Measurements from ENCODE around the gene PAPLN.

The PAPLN gene

GRCh38 chr14:73208390-73208789 is 28.9 kb upstream of the PAPLN start:
- Histone ChIP-seq H4K8ac (ENCODE audit: low read depth, low read length) (no peak overlapping the region), H2BK5ac (ENCODE audit: low read depth, low read length, poor library complexity) (no peak overlapping the region), H3K14ac (ENCODE audit: low read length) (no peak overlapping the region), H3K79me2 (ENCODE audit: control insufficient read depth, insufficient read depth, low read length, poor library complexity) (no peaks in the 10 kb centered on the region), H3K36me3 (ENCODE audit: control insufficient read depth in 1 of 2, insufficient read depth in 2 of 2, low read length in 2 of 2) (peaks cover 21 to 27% of the 10 kb centered on the region in 2 experiments), H3K27ac (ENCODE audit: low read depth, low read length) (no peak overlapping the region), H3K9ac (ENCODE audit: low read length) (no peak overlapping the region), H3K4ac (ENCODE audit: low read depth, low read length) (no peak overlapping the region), H3K4me3 (ENCODE audit: low read depth, low read length) (no peak overlapping the region), H2AK5ac (ENCODE audit: low read length) (no peak overlapping the region), H2BK12ac (ENCODE audit: low read length) (no peak overlapping the region), H3K18ac (ENCODE audit: low read length) (no peak overlapping the region), H2AFZ (ENCODE audit: insufficient read depth, low read length, poor library complexity) (no peak overlapping the region), H2BK120ac (ENCODE audit: insufficient read depth, low read length, poor library complexity) (no peak overlapping the region), H3K27me3 (ENCODE audit: insufficient read depth, low read length) (no peaks in the 10 kb centered on the region), H4K91ac (ENCODE audit: low read depth, low read length) (no peak overlapping the region), H3K79me1 (ENCODE audit: low read length) (no peaks in the 10 kb centered on the region), H3K4me1 (ENCODE audit: control insufficient read depth in 1 of 2, insufficient read depth in 2 of 2, low read length in 2 of 2) (no peaks in the 10 kb centered on the region), H3K9me3 (ENCODE audit: insufficient read depth, low read depth, low read length) (peaks cover 9% of the 10 kb centered on the region), H4K12ac (ENCODE audit: low read depth, low read length) (no peak overlapping the region), H3K23ac (ENCODE audit: low read length) (no peak overlapping the region), H3K4me2 (ENCODE audit: low read length) (no peak overlapping the region)
- no CpG with 5 or more reads among the region's 3 CpGs for WGBS (ENCODE audit: extremely low coverage, insufficient coverage, insufficient read length)
- no peak for DNase-seq

GRCh38 chr14:73208846-73209245 is 28.5 kb upstream of the PAPLN start:
- no peak for DNase-seq
- Histone ChIP-seq H3K9me3 (ENCODE audit: insufficient read depth, low read depth, low read length) (peaks cover 9% of the 10 kb centered on the region), H3K23ac (ENCODE audit: low read length) (no peak overlapping the region), H3K36me3 (ENCODE audit: control insufficient read depth in 1 of 2, insufficient read depth in 2 of 2, low read length in 2 of 2) (peaks cover 21 to 27% of the 10 kb centered on the region in 2 experiments), H3K14ac (ENCODE audit: low read length) (no peak overlapping the region), H2AK5ac (ENCODE audit: low read length) (no peak overlapping the region), H2BK120ac (ENCODE audit: insufficient read depth, low read length, poor library complexity) (no peak overlapping the region), H3K4me2 (ENCODE audit: low read length) (no peak overlapping the region), H4K8ac (ENCODE audit: low read depth, low read length) (no peak overlapping the region), H4K12ac (ENCODE audit: low read depth, low read length) (no peak overlapping the region), H3K4ac (ENCODE audit: low read depth, low read length) (no peak overlapping the region), H3K4me1 (ENCODE audit: control insufficient read depth in 1 of 2, insufficient read depth in 2 of 2, low read length in 2 of 2) (no peaks in the 10 kb centered on the region), H2BK12ac (ENCODE audit: low read length) (no peak overlapping the region), H3K9ac (ENCODE audit: low read length) (no peak overlapping the region), H4K91ac (ENCODE audit: low read depth, low read length) (no peak overlapping the region), H2AFZ (ENCODE audit: insufficient read depth, low read length, poor library complexity) (no peak overlapping the region), H3K27ac (ENCODE audit: low read depth, low read length) (no peak overlapping the region), H3K79me2 (ENCODE audit: control insufficient read depth, insufficient read depth, low read length, poor library complexity) (no peaks in the 10 kb centered on the region), H3K4me3 (ENCODE audit: low read depth, low read length) (no peak overlapping the region), H3K27me3 (ENCODE audit: insufficient read depth, low read length) (no peaks in the 10 kb centered on the region), H3K79me1 (ENCODE audit: low read length) (no peaks in the 10 kb centered on the region), H2BK5ac (ENCODE audit: low read depth, low read length, poor library complexity) (no peak overlapping the region), H3K18ac (ENCODE audit: low read length) (no peak overlapping the region)
- no CpG with 5 or more reads among the region's 8 CpGs for WGBS (ENCODE audit: extremely low coverage, insufficient coverage, insufficient read length)

GRCh38 chr14:73209953-73210352 is 27.4 kb upstream of the PAPLN start:
- Histone ChIP-seq H3K14ac (ENCODE audit: low read length) (no peak overlapping the region), H2BK12ac (ENCODE audit: low read length) (no peak overlapping the region), H3K27ac (ENCODE audit: low read depth, low read length) (no peak overlapping the region), H2BK120ac (ENCODE audit: insufficient read depth, low read length, poor library complexity) (no peak overlapping the region), H3K9ac (ENCODE audit: low read length) (no peak overlapping the region), H2AFZ (ENCODE audit: insufficient read depth, low read length, poor library complexity) (no peak overlapping the region), H4K12ac (ENCODE audit: low read depth, low read length) (no peak overlapping the region), H3K36me3 (ENCODE audit: control insufficient read depth in 1 of 2, insufficient read depth in 2 of 2, low read length in 2 of 2) (peaks cover 22 to 30% of the 10 kb centered on the region in 2 experiments), H3K18ac (ENCODE audit: low read length) (no peak overlapping the region), H2BK5ac (ENCODE audit: low read depth, low read length, poor library complexity) (no peak overlapping the region), H3K9me3 (ENCODE audit: insufficient read depth, low read depth, low read length) (peaks cover 9% of the 10 kb centered on the region), H3K4me1 (ENCODE audit: control insufficient read depth in 1 of 2, insufficient read depth in 2 of 2, low read length in 2 of 2) (no peaks in the 10 kb centered on the region), H3K23ac (ENCODE audit: low read length) (no peak overlapping the region), H3K79me1 (ENCODE audit: low read length) (no peaks in the 10 kb centered on the region), H3K4ac (ENCODE audit: low read depth, low read length) (no peak overlapping the region), H3K4me2 (ENCODE audit: low read length) (no peak overlapping the region), H4K8ac (ENCODE audit: low read depth, low read length) (no peak overlapping the region), H3K27me3 (ENCODE audit: insufficient read depth, low read length) (no peaks in the 10 kb centered on the region), H4K91ac (ENCODE audit: low read depth, low read length) (no peak overlapping the region), H3K79me2 (ENCODE audit: control insufficient read depth, insufficient read depth, low read length, poor library complexity) (no peaks in the 10 kb centered on the region), H3K4me3 (ENCODE audit: low read depth, low read length) (no peak overlapping the region), H2AK5ac (ENCODE audit: low read length) (no peak overlapping the region)
- WGBS (ENCODE audit: extremely low coverage, insufficient coverage, insufficient read length), result no CpG with 5 or more reads among the region's 2 CpGs
- DNase-seq, result no peak

GRCh38 chr14:73211251-73212040 is 25.9 kb upstream of the PAPLN start:
- no peak overlapping the region for H4K91ac ChIP-seq (ENCODE audit: low read depth, low read length)
- no peak overlapping the region for H3K23ac ChIP-seq (ENCODE audit: low read length)
- H3K36me3 ChIP-seq (ENCODE audit: control insufficient read depth in 1 of 2, insufficient read depth in 2 of 2, low read length in 2 of 2), result peaks cover 22 to 30% of the 10 kb centered on the region in 2 experiments
- no peak overlapping the region for H4K8ac ChIP-seq (ENCODE audit: low read depth, low read length)
- no peaks in the 10 kb centered on the region for H3K27me3 ChIP-seq (ENCODE audit: insufficient read depth, low read length)
- H2BK120ac ChIP-seq (ENCODE audit: insufficient read depth, low read length, poor library complexity), result no peak overlapping the region
- H3K4me2 ChIP-seq (ENCODE audit: low read length), result no peak overlapping the region
- no peak overlapping the region for H3K4me3 ChIP-seq (ENCODE audit: low read depth, low read length)
- no peak overlapping the region for H3K27ac ChIP-seq (ENCODE audit: low read depth, low read length)
- H3K79me1 ChIP-seq (ENCODE audit: low read length), result no peaks in the 10 kb centered on the region
- H3K9ac ChIP-seq (ENCODE audit: low read length), result no peak overlapping the region
- no peak overlapping the region for H3K14ac ChIP-seq (ENCODE audit: low read length)
- H4K12ac ChIP-seq (ENCODE audit: low read depth, low read length), result no peak overlapping the region
- H3K79me2 ChIP-seq (ENCODE audit: control insufficient read depth, insufficient read depth, low read length, poor library complexity), result no peaks in the 10 kb centered on the region
- DNase-seq, result peak in 1 of 2 donors; percentile 48
- H2AFZ ChIP-seq (ENCODE audit: insufficient read depth, low read length, poor library complexity), result no peak overlapping the region
- H3K18ac ChIP-seq (ENCODE audit: low read length), result no peak overlapping the region
- H2BK12ac ChIP-seq (ENCODE audit: low read length), result no peak overlapping the region
- no peaks in the 10 kb centered on the region for H3K4me1 ChIP-seq (ENCODE audit: control insufficient read depth in 1 of 2, insufficient read depth in 2 of 2, low read length in 2 of 2)
- no peak overlapping the region for H2BK5ac ChIP-seq (ENCODE audit: low read depth, low read length, poor library complexity)
- H3K4ac ChIP-seq (ENCODE audit: low read depth, low read length), result no peak overlapping the region
- H2AK5ac ChIP-seq (ENCODE audit: low read length), result no peak overlapping the region
- peaks cover 9% of the 10 kb centered on the region for H3K9me3 ChIP-seq (ENCODE audit: insufficient read depth, low read depth, low read length)
- no CpG with 5 or more reads among the region's 7 CpGs for whole genome bisulfite sequencing (ENCODE audit: extremely low coverage, insufficient coverage, insufficient read length)

Data from trophoblast cell (in vitro differentiated cells and primary cell).